GM03348 (cell line): ENCODE measurements around the gene CMSS1.

Source experiments
- DNase-seq: peaks from one replicate; pipeline ENCODE4 v3.0.0; 2012; ENCODE audit warnings: low spot score

Gene CMSS1

GRCh38 chr3:99854756-99855298 is 37.2 kb downstream of the CMSS1 start:
- no peak for DNase-seq

- DNase-seq, result no peak
Measured at GRCh38 chr3:99855900-99856299, 38.2 kb downstream of the CMSS1 start.

- no peak for DNase-seq
Measured at GRCh38 chr3:99856437-99857220, 39.0 kb downstream of the CMSS1 start.

GRCh38 chr3:99857278-99857677 is 39.6 kb downstream of the CMSS1 start:
- no peak for DNase-seq

- peak; percentile 17 for DNase-seq
Measured at GRCh38 chr3:99858469-99858868, 40.8 kb downstream of the CMSS1 start.

- peak; percentile 72 for DNase-seq
Measured at GRCh38 chr3:99859825-99860224, 42.2 kb downstream of the CMSS1 start.

- DNase-seq, result no peak
Measured at GRCh38 chr3:99861216-99861615, 43.6 kb downstream of the CMSS1 start.

GRCh38 chr3:99862208-99862607 is 44.5 kb downstream of the CMSS1 start:
- DNase-seq, result peak; percentile 48

GRCh38 chr3:99863002-99863401 is 45.3 kb downstream of the CMSS1 start:
- DNase-seq, result no peak

- no peak for DNase-seq
Measured at GRCh38 chr3:99863588-99863987, 45.9 kb downstream of the CMSS1 start.

GRCh38 chr3:99864289-99864688 is 46.6 kb downstream of the CMSS1 start:
- DNase-seq, result no peak

- no peak for DNase-seq
Measured at GRCh38 chr3:99865321-99865720, 47.7 kb downstream of the CMSS1 start.

- peak; percentile 49 for DNase-seq
Measured at GRCh38 chr3:99866261-99866761, 48.6 kb downstream of the CMSS1 start.

GRCh38 chr3:99867594-99868310 is 50.1 kb downstream of the CMSS1 start:
- DNase-seq, result no peak

GRCh38 chr3:99868311-99868646 is 50.6 kb downstream of the CMSS1 start:
- no peak for DNase-seq

- DNase-seq, result no peak
Measured at GRCh38 chr3:99869621-99870020, 52.0 kb downstream of the CMSS1 start.

- no peak for DNase-seq
Measured at GRCh38 chr3:99870712-99871111, 53.0 kb downstream of the CMSS1 start.

GRCh38 chr3:99871231-99872045 is 53.8 kb downstream of the CMSS1 start:
- DNase-seq, result no peak

- no peak for DNase-seq
Measured at GRCh38 chr3:99872923-99873254, 55.2 kb downstream of the CMSS1 start.

- DNase-seq, result no peak
Measured at GRCh38 chr3:99873269-99874102, 55.8 kb downstream of the CMSS1 start.

- no peak for DNase-seq
Measured at GRCh38 chr3:99874237-99875002, 56.8 kb downstream of the CMSS1 start.
